Retina (tissue), 1 donor: ENCODE measurements around the gene ST6GALNAC5.
"Not testable (repeated sequence)": the region's sequence is repeated elsewhere in the genome, so short reads cannot be mapped to it uniquely, and the experiment has no call there.

ENCODE experiments used
- DNase-seq: peaks from one replicate; pipeline ENCODE4 v3.0.0-alpha.2; 2016

Gene ST6GALNAC5

DNA sequence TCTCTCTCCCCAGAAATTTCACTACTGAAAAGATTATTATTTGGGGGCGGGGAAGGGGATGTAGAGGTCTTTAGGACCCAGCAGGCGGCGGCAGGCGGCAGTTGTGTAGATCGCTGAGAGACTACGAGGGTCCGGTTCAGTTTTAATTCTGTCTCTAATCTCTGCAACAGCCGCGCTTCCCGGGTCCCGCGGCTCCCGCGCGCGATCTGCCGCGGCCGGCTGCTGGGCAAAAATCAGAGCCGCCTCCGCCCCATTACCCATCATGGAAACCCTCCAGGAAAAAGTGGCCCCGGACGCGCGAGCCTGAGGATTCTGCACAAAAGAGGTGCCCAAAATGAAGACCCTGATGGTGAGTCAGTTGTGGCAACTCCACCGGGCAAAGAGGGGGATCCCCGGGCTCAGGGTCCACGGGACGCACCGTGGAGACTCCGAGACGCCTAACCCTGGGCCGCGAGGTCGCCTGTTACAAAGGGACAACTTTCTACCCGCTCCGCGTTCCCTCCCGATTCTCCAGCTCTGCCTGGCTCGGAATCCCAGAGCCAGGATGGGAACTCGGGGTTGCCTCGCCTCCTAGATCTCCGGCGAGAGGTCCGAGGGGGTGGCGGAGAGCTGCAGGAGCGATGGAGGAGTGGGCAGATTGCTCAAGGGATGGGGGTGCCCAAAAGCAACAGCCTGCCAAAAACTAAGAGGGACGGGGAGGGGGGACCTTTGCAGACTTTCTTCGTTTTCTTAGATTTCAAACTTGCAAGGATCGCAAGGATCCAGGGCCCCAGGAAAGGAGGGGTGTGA is at the start of gene ST6GALNAC5:
Gene ST6GALNAC5, plus strand, starts transcription at position 139 of the 789 bp plus-strand sequence.
- peak; percentile 88 for DNase-seq

DNA sequence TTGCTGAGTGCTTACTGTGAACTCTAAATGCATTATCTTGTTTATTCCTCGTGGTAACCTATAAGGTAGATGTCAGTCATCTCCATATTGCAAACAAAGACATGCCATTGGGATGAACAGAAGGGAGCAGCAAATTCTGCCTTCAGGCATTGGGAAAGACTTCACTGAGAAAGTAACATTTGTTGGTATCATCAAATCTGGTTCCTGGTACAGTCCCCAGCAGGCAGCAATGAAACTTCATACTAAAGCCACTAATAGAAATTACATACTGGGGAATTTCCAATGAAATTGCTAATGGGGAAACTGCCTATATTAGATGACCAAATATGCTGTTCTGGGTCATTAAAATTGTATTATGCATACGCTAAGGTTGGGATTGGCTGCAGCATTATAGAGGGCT is 47.3 kb upstream of the ST6GALNAC5 start:
- no peak for DNase-seq

DNA sequence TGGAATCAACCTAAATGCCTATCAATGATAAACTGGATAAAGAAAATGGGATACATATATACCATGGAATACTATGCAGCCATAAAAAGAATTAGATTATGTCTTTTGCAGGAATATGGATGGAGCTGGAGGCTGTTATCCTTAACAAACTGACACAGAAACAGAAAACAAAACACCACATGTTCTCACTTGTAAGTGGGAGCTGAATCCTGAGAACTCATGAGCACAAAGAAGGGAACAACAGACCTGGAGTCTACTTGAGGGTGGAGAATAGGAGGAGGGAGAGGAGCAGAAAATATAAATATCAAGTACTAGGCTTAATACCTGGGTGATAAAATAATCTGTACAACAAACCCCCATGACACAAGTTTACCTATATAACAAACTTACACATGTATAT is 44.3 kb upstream of the ST6GALNAC5 start:
- not testable (repeated sequence) for DNase-seq

DNA sequence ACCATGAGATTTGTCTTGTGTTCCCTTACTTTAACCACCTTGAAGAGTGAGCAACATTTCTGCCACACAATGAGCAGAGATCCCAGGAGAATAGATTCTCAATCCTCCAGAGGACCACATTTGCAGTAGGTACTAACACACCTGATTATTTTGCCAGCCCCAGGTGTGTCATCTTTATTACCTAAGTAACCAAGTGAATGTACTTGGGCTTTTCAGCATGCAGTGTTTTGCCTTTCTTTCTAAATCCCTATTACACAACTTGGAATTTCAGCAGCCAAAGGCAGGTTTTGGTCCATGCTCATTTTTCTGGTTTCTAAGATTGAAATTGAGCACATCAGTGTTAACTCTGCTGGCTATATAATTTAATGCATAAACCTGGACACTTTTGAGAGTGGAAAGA is 43.2 kb upstream of the ST6GALNAC5 start:
- DNase-seq = no peak

DNA sequence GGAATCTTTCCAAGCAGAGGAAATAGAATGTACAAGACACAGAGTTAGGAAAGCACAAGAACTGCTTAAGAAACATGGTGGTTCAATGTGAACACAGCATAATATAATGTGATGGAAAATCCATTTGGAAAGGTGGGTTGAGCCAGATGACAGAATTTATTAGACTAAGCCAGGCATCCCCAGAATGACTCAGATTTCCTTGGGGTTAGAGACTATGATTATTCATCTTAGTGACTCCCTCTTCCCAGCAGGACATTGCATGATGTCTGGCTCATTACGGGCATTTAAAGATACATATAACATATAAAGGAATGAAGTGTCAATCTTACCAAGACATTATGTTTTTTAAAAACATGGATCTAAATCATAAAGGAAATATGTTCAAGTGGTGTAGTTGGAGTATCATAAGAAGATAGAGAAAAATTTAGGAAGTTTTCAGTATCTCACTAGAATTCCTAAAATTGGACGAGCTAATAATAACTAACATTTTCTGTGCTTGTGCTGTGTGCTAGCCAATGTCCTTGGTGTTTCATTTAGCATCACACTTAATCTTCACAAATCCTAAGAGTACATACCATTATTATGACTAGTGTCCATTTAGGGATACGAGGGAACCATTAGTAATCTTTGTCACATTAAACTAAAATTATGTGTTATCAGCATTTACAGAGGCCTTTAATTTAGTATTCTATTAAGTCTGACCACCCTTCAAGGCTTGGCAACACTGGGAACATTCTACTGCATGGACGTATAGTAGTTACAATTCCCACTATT is 41.0 kb upstream of the ST6GALNAC5 start:
- no peak for DNase-seq

DNA sequence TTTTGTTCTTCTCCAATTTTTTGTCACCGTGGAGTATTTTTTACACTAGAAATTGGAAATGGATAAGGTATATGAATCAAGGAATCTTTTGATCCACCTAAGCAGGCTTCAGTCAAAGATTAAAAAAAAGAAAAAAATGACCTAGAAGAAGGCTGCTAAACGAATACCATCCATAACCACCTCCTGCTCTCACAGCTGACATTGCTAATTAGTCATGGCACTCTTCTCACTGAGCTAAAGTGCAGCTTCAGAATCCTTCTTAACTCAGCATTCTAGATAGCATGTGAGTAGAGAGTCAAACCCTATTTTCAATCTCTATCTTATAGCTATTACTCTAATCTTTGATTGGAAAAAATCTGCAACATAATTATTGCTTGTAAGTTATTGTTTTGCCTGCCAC is 40.2 kb upstream of the ST6GALNAC5 start:
- DNase-seq = no peak

DNA sequence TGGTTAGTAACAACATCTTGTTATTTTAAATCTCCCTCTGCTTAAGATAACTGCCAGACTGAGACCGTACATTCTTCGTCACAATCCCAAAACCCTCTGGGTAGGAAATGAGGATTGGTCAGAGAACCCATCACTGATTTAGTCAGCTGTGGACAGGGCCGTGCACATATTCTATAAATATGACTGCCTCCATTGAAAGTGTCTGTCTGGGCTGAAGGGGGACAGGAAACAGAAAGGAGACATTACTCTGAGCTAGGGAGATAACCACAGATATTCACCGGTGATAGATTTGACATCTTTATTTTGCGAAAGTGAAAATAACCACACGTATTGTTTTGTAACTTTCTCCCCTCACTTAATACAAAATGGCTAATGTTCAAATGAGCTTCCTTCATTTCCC is 36.9 kb upstream of the ST6GALNAC5 start:
- no peak for DNase-seq

DNA sequence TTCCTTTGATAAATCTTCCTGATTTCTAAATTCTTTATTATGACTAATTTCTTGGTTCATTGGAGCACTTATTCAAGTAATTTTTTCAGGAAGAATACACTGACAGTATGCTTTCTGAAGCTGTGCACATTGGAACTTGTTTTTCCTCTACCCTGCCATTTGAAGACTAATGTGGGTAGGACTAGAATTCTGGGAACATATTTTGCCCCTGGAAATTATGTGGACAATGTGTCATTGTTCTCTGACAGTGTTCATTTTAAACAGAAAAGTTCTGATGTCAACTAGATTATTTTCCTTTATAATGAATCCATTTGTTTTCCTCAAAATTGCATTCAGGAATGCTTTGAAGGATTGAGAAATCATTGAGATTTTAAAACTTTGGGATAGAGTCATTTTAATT is 34.8 kb upstream of the ST6GALNAC5 start:
- DNase-seq = no peak

DNA sequence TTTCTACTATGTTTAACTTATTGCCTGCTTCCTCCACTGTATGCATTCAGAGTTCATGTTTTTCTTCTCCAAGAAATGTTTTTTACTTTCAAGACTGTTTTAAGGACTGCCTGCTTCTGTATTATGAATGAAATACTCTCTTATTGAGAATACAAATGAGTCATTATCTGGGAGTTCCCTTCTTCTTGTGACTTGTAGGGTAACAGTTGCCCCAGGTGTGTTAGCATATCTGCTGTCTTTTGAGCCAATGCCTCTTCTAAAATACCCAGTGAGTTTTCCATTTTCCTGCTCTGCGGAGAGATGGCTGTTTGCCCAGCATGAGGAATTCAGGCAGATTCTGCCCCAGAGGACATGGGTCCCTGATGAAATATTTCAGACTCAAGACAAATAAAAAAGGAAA is 34.1 kb upstream of the ST6GALNAC5 start:
- no peak for DNase-seq

DNA sequence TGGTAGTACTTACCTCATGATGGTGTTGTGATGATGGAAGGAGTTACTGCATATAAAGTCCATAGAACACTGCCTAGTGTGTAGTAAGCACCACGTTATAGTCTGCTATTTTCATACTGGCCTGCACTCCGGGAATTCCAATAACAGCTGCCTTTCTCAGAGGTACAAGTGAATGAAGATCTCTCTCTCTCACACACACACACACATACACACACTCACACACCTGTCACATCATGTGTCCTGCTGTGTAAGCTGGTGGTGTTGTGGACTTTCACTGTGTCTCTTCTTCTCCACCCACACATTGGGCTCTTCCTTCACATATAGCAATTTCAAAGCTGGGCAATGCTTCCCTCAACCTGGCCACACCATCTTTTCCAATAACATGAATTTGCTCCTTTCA is 33.4 kb upstream of the ST6GALNAC5 start:
- no peak for DNase-seq

DNA sequence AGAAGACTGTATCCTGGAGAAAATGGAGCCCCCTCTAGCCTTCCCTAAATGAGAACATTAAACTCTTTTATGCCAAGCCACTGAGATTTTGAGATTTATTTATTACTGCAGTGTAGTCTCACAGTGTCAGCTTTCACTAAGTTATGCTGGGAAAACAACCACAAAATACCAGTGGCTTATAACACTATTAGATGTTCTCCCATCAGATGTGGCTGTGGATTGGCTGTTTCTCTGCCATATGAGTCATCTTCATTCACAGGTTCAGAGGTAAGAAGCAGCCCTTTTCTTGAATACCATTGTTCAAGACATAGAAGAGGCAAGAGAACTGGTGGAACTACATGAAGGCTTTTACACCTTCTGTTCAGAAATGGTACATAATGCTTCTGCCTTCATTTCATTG is 32.1 kb upstream of the ST6GALNAC5 start:
- DNase-seq = no peak

DNA sequence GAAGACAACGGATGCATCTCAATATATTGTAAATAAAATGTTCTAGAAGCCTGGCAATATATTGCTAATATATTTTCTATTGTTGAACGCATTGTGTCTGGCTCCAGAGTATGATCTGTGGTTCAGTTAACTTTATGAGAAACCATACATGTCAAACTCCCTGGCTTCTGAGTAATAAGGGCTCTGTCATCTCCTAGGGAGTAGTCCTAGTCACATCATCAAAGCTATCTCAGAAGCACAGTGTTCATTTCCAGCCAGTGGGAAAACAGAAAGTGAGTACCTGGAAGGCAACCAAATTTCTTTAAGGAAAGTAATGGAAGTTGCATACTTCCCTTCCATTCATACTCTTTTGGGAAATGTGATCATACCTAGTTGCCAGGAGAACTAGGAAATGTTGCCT is 27.0 kb upstream of the ST6GALNAC5 start:
- DNase-seq = no peak

DNA sequence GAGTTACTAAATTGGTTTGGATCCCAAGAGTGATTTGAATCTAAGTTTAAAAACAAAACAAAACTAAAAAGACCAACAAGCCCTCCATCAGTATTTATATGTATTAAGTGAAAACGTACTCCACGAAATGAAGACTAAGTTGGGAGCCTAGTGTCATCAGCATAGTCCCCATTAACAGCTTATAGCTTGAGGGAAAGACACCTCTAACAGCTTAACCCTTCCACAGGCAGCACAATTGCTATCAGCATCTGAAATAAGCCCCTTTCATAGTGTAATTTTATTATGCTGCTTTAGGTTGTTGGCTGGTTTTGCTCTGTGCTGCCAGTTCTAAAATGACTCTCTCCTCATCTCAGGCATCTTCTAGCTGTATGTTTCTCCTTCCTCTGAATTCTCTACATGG is 25.8 kb upstream of the ST6GALNAC5 start:
- no peak for DNase-seq

DNA sequence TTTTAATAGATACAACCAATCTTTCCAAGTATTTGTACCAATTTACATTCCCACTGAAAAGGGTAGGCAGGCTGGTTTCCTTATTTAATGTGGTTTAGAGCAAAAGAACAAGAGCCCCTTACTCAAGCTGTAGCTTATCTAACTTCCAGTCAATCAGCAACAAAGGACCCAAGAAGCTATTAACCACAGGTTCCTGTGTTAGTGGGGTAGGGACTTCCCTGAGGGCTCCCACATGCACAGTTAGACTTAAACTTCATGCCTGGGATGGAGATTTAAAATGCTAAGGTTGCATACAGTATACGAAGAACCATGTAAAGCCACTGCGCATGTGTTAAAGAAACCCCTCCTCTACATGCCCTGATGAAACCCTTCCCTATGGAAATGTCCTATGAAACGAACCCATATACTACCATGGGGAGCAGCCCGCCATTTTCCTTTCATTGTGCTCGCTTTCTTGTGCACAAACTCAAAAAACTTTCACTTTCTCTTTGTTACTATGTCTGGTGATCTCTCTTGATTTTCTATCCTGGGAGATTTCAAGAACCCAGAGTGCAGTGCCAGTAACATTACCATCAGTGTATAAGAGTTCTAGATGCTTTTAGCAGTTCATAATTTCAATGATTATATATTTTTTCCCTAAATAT is 23.3 kb upstream of the ST6GALNAC5 start:
- no peak for DNase-seq

DNA sequence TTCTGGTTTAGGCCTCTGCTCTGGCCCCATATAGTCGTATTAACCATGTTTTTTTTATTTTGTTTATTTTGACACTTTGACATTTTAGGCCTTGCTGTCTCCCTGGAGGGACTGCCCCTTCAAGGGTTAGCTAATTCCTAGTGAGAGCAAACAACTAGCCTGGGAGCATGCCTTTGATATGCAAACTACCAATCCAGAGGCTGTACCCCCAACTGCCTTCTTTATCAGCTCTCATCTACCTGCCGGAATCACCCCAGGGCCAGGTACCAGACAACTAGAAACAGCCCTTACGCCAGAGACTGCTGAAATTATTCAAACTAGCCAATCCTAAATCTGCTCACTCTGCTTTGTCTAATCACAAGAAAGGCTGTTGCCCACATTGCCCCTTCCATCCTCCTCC is 13.0 kb upstream of the ST6GALNAC5 start:
- DNase-seq = no peak

DNA sequence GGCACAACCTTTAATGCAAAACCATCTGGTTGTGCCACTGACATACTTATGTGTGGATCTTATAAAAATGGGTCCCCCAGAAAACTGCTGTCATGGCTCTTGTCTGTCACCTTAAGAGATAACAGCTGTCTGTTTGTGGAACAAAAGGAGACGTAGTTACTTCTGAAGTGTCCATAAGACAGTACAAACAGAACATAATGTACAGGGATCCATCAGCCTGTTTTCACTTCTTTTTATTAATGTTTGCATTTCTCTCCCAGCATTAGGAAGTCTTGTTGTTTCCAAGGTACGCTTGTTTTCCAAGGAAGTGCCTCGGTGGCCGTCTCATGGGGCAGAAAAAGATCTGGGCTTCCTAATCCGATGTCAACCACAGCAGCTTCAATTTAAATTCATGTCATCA is 11.2 kb upstream of the ST6GALNAC5 start:
- DNase-seq = no peak

DNA sequence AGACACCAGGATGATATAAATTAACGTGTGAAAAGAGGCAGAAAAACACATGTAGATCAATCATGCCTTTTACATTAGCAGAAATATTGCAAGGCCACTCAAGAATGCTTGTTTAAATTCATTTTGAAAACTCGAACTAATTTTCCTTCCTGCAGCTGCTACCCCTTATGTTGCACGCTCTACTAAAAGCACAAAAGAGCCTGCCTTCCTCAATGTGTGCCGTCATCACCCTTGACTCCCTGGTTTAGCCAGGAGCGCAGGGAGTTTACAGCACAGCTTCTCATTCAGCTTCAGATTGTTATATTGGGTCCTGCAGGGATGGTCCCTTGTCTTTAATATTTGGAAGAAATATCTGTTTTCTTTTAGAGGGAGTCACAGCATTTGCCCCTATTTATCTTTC is 10.1 kb upstream of the ST6GALNAC5 start:
- no peak for DNase-seq

DNA sequence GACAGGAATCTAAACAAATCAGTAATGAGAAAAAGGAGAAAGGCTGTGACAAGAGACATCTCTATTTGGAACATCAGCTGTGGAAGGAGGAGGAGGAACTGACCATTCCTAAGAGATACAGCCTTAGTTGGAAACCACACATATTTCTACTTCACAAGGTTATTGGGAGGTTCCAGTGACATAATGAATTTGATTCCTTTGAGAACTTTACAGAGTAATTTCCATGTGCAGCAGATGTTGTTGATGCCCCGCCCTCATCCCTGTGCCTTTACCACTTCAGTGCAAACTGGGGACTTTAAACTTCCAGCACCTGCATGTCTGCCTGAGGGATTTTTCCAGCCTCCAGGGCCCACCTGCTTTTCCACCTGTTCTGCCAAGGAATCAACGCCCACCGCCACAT is 9.3 kb upstream of the ST6GALNAC5 start:
- DNase-seq = no peak

DNA sequence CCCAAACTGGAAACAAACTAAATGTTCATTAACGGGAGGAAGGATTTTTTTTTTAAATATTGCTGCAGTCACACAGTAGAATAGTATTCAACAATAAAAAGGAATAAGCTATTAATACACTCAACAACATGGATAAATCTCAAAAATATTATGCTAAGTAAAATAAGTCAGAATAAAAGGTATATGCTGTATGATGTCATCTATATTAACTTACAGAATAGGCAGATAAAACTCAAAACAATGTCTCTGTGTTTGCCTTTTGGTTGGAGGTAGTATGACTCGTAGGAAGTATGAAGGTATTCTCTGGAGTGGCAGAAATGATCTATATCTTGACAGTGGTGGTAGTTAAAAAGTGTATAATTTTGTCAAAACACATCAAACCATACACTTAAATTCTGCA is 6.1 kb upstream of the ST6GALNAC5 start:
- DNase-seq = no peak

DNA sequence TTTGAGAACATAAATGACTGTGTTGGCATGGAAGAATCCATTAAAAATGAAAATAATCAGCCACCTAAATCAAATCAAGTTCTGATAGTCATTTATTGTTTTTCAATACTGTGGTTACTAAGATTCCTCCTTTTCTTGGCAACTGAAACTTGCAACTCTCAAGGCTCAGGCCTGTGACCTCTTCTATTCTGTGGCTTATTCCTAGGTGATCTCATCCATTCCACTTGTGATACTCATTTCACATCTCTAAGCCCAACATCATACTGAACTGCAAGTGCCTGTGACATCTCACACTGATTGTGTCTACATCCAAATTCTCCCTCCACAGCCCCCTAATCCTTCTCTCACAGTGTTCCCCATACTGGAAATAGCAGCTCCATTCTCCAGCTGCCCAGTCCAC is 4.8 kb upstream of the ST6GALNAC5 start:
- DNase-seq = no peak

DNA sequence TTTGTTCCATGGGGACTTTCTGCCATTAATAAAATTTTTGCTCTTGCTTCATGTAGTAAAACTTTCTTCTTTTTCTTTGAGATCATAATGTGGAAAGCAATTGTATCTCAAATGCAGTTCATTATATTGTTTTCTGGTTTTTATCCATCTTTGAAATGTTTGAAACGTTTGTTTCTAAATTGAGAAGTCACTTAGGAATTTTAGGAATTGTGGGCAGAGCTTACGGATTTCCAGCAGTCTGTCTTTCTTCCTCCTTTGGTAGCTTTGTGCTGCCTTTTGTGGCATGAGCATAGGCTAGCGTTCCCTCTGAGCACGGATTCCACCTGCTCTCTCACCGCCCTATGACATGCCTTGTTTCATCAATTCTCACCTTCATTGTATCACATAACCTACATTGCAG is 2.9 kb upstream of the ST6GALNAC5 start:
- no peak for DNase-seq

DNA sequence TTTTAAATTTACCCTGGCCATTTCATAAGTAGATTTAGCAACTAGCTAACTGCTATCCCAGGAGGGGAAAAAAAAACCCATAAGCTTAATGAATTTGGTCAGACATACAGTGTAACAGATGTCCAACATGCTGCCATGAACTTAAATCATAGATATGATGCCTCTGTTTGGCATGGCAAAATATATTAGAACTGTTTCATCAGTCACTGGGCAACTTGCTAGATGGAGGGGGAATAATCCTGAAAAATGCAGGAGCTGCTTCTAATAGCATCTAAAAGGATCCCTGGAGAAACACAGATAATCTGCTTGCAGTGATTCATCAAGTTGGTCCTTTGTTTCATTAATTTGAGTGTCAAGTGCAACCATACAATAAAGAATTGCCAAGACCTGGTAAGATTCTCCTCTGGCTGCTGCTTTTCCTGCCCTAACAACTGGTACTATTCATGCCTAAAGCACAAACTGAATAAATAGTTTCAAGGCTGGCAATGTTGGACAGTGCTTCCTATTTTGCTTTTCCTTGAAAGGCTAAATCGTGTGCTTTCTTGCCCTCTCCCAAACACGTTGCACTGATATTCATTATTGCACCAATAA is 1.5 kb upstream of the ST6GALNAC5 start:
- DNase-seq = no peak

DNA sequence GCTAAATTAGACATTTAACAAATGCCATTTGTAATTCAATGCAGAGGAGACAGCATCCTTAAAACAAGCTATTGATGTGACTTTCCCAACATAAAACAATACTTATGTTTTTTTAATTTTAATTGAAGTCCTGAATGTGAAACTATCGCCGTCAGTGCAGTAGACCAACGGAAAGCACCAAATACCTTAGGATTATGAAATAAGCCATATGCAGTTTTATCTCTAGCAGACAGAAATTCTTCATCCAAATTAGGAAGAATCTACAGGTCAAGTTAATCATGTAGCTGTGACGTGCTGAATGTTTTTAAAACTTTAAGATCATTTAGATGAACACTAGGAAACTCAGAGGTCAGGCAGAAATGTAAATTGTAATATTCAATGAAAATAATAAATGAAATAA is 714 bp upstream of the ST6GALNAC5 start:
- no peak for DNase-seq
